Mucosa of gallbladder (tissue), 1 donor: ENCODE data around the gene CYP11A1. TPM values are rescaled to one million over a fixed set of nuclear protein-coding genes. Genes with fewer than 3 reads are reported as not detected.

Experiments used
- DNase-seq: peaks from one replicate; pipeline ENCODE4 v3.0.0-alpha.2; 2020; ENCODE audit warnings: low spot score
- total RNA-seq: library from RNA; stranded (reverse); gene quantifications from one replicate; pipeline ENCODE4 v1.2.1, GENCODE V29; 2021
- donor health status: DM: no; HTN: no; CAD: no.

The CYP11A1 gene
- total RNA-seq, 1 donor from 2014 or later = 0.72 TPM

GRCh38 chr15:74301583-74302361 lies 65.7 kb downstream of the CYP11A1 start:
- no peak for DNase-seq

GRCh38 chr15:74300057-74300795 lies 67.2 kb downstream of the CYP11A1 start:
- no peak for DNase-seq

GRCh38 chr15:74297887-74298286 lies 69.6 kb downstream of the CYP11A1 start:
- DNase-seq = no peak

- DNase-seq = no peak
Observed at GRCh38 chr15:74295800-74296199, 71.6 kb downstream of the CYP11A1 start.

GRCh38 chr15:74294010-74294409 lies 73.4 kb downstream of the CYP11A1 start:
- no peak for DNase-seq

- DNase-seq = no peak
Observed at GRCh38 chr15:74293021-74293810, 74.2 kb downstream of the CYP11A1 start.

GRCh38 chr15:74291101-74292071 lies 76.1 kb downstream of the CYP11A1 start:
- DNase-seq = peak; percentile 82

GRCh38 chr15:74290645-74291044 lies 76.8 kb downstream of the CYP11A1 start:
- DNase-seq = no peak

GRCh38 chr15:74289671-74290070 lies 77.8 kb downstream of the CYP11A1 start:
- no peak for DNase-seq

Other genes with a start within 250 kb of the CYP11A1 start
- 1.8 TPM for gene ISLR2, start 237.1 kb downstream of the CYP11A1 start, total RNA-seq
- 53.0 TPM for gene ISLR, start 193.9 kb downstream of the CYP11A1 start, total RNA-seq
- gene STRA6, start 164.9 kb downstream of the CYP11A1 start, total RNA-seq = 0.75 TPM
- gene CCDC33, start 131.3 kb downstream of the CYP11A1 start, total RNA-seq = 1.0 TPM
- 3.2 TPM for gene SEMA7A, start 66.3 kb upstream of the CYP11A1 start, total RNA-seq
- gene UBL7, start 93.5 kb upstream of the CYP11A1 start, total RNA-seq = 43.1 TPM
- gene ARID3B, start 173.6 kb upstream of the CYP11A1 start, total RNA-seq = 6.8 TPM
- gene CLK3, start 248.2 kb upstream of the CYP11A1 start, total RNA-seq = 95.0 TPM